ENCODE data around the gene TRA2A. TPM values are rescaled to one million over a fixed set of nuclear protein-coding genes. Genes with fewer than 3 reads are reported as not detected.

The TRA2A gene
- total and polyA plus RNA-seq, 9 of the 15 experiments (the other 6 are each of a cell fraction or from before 2014, with no cell fraction given), result 22.7 to 210 (median 73.9) TPM

- TF ChIP-seq, protein P1, sequence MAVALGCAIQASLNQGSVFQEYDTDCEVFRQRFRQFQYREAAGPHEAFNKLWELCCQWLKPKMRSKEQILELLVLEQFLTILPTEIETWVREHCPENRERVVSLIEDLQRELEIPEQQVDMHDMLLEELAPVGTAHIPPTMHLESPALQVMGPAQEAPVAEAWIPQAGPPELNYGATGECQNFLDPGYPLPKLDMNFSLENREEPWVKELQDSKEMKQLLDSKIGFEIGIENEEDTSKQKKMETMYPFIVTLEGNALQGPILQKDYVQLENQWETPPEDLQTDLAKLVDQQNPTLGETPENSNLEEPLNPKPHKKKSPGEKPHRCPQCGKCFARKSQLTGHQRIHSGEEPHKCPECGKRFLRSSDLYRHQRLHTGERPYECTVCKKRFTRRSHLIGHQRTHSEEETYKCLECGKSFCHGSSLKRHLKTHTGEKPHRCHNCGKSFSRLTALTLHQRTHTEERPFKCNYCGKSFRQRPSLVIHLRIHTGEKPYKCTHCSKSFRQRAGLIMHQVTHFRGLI (CRISPR knock-in tag; IDR thresholded peaks at IDR 0.05), result no peak
- TF ChIP-seq CXXC5 (CRISPR knock-in tag; IDR thresholded peaks at IDR 0.05) (no peak), ARNT (IDR thresholded peaks at IDR 0.05) (peak in 1 of 2 experiments; percentile 71; a peak in 1 of 4 replicates), ZFP1 (CRISPR knock-in tag; IDR thresholded peaks at IDR 0.05) (no peak), ELF1 (tag; IDR thresholded peaks at IDR 0.05) (0 out of 2 replicates have a peak, but pooled peaks have one; percentile 5), NR2F6 (CRISPR knock-in tag; IDR thresholded peaks at IDR 0.05) (no peak), E2F3 (CRISPR knock-in tag; IDR thresholded peaks at IDR 0.05) (no peak), NCOA4 (IDR thresholded peaks at IDR 0.05; ENCODE audit: partially characterized antibody) (no peak), FOSL1 (tag; conservative IDR thresholded peaks at IDR 0.05) (0 out of 2 replicates have a peak, but pooled peaks have one; percentile 23), PURB (CRISPR knock-in tag; IDR thresholded peaks at IDR 0.05; ENCODE audit: low read depth) (no peak), LARP7 (IDR thresholded peaks at IDR 0.05) (no peak), KAT7 (CRISPR knock-in tag; IDR thresholded peaks at IDR 0.05; ENCODE audit: borderline replicate concordance) (no peak), BACH1 (tag; IDR thresholded peaks at IDR 0.05) (no peak), IFI16 (CRISPR knock-in tag; IDR thresholded peaks at IDR 0.05) (no peak), SMAD1 (IDR thresholded peaks at IDR 0.05; ENCODE audit: low read depth, low read length, partially characterized antibody) (peak; percentile 7), RBM17 (IDR thresholded peaks at IDR 0.05; ENCODE audit: borderline replicate concordance, low read depth, low read length) (no peak)
- TF ChIP-seq, protein P2, sequence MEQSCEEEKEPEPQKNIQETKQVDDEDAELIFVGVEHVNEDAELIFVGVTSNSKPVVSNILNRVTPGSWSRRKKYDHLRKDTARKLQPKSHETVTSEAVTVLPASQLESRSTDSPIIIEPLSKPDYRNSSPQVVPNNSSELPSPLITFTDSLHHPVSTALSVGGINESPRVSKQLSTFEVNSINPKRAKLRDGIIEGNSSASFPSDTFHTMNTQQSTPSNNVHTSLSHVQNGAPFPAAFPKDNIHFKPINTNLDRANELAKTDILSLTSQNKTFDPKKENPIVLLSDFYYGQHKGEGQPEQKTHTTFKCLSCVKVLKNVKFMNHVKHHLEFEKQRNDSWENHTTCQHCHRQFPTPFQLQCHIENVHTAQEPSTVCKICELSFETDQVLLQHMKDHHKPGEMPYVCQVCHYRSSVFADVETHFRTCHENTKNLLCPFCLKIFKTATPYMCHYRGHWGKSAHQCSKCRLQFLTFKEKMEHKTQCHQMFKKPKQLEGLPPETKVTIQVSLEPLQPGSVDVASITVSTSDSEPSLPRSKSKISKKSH (CRISPR knock-in tag; IDR thresholded peaks at IDR 0.05), result no peak
Observed at GRCh38 chr7:23474829-23475575, 56.8 kb downstream of the TRA2A start (continued).

Data from K562 (cell line).